GM18909 (cell line): ENCODE results near the gene MSL3B.
A peak's percentile ranks its signal among the peaks of the same experiment; 100 is the strongest.
"Not testable (repeated sequence)": the region's sequence is repeated elsewhere in the genome, so short reads cannot be mapped to it uniquely, and the experiment has no call there.

Experiments used
- ATAC-seq: cut with Tn5 transposase; IDR thresholded peaks from one replicate; pipeline ENCODE4 v1.9.1; 2021; ENCODE audit warnings: mild to moderate bottlenecking; ENCODE audit not compliant: unreplicated experiment, poor library complexity

MSL3B gene

GRCh38 chr2:233867993-233868532, at the start of gene MSL3B:
Gene MSL3B (minus strand): TSS chr2:233868386.
- ATAC-seq, result peak; percentile 78

GRCh38 chr2:233917116-233917515, 48.9 kb upstream of the MSL3B start, which contains the start of gene TRPM8:
Gene TRPM8 (plus strand): TSS chr2:233917373. CDS start chr2:233926538, 9,165 bp downstream.
- no peak for ATAC-seq

GRCh38 chr2:233915128-233915527, 46.9 kb upstream of the MSL3B start:
- no peak for ATAC-seq

- ATAC-seq, result no peak
Measured at GRCh38 chr2:233912691-233913423, 44.7 kb upstream of the MSL3B start.

DNA sequence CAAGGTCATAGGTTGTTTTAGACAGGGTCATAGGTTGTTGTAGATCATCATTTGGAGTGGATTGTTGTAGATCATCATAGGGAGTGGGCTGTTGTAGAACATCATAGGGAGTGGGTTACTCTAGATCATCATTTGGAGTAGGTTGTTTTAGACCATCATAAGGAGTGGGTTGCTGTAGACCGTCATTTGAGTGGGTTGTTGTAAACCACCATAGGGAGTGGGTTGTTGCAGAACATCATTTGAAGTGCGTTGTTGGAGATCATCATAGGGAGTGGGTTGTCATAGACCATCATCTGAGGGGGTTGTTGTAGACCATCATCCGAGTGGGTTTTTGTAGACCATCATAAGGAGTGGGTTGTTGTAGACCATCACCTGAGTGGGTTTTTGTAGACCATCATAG, 39.4 kb upstream of the MSL3B start:
- no peak for ATAC-seq

DNA sequence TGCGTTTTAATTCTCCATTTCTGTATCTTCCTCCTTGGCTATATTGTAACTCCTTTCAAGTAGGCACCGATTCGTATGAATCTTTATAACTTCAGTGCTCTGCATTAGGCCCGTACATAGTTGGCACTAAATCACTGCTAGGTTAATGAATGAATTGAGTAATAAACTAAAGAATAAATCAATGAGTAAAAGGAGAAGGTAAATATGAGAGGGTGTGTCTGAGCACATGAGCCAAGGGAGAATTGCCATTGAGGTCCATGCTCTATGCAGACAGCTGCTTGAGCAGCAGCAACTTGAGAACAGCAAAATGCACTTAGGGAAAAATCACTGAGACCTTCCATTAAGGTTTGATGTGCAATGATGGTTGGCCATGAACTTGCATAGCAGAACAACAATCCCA, 37.8 kb upstream of the MSL3B start:
- no peak for ATAC-seq

DNA sequence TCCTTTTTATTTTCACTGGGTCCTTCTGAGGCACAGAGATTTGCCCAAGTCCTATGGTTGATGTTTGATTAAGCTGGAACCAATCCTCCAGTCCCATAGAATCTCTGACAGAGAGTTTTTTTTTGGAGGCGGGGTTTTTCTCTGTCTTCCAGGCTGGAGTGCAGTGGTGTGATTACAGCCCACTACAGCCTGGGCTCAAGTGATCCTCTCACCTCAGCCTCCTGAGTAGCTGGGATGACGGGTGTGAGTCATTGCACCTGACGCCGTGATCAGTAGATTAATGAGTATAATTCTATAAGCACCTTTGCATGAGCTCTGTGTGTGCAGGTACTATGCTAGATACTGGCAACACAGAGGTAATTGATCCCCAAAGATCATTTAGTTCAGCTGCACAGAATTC, 33.7 kb upstream of the MSL3B start:
- no peak for ATAC-seq

DNA sequence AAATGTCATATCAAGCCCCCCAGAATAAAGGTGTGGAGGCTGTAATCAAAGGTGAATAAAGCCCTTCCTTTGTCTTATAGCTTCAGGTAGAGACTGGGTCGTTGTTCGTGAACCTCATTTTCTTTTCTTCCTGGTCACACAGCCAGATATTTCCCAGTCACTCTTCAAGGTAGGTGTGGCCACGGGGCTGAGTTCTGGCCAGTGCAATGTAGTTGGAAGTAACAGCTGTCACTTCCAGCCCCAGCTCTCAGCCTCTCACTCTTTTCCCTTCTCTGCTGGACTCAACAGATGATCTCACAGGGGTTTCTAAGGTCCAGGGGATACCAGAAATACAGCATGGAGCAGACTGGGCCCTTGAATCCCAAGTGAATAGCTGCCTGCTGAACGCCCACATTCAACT, 33.2 kb upstream of the MSL3B start:
- ATAC-seq, result no peak

DNA sequence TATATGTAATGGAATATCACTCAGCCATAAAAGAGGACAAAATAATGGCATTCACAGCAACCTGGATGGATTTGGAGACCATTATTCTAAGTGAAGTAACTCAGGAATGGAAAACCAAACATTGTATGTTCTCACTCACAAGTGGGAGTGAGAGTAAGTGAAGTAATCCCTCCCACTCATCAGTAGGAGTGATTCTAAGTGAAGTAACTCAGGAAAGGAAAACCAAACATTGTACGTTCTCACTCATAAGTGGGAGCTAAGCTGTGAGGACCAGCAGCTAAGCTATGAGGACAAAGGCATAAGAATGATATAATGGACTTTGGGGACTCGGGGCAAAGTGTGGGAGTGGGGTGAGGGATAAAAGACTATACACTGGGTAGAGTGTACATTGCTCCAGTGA, 28.1 kb upstream of the MSL3B start:
- ATAC-seq, result not testable (repeated sequence)

- no peak for ATAC-seq
Measured at GRCh38 chr2:233892793-233893192, 24.6 kb upstream of the MSL3B start.

DNA sequence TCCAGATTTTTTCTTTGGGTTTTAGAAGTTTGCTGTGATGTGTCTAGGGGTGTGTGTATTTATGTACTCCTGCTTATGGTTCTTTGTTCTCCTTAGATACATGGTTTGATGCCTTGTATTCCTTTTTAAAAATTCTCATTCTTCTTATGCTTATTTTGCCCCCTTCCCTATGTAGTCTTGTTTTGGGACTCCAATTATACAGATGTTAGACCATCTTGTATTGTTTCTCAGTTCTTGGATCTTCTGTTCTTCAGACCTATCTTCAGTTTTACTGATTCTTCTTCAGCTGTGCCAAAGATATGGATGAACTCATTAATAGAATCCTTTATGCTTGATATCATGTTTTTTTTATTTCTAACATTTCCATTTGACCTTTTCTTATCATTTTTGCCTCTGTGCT, 14.2 kb upstream of the MSL3B start:
- ATAC-seq, result no peak

DNA sequence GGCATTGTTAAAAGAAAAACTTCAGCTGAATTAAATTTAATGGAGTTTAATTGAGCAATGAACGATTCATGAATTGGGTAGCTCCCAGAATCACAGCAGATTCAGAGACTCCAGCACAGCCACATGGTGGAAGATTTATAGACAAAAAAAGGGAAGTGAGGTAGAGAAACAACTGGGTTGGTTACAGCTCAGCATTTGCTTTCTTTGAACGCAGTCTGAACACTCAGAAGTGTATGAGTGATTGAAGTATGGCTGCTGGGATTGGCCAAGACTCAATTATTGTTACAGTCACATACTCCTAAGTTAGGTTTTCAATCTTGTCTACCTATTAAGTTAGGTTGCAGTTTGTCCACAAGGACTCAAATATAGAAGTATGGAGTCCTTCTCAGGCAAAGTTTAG, 3.9 kb upstream of the MSL3B start:
- ATAC-seq, result not testable (repeated sequence)

DNA sequence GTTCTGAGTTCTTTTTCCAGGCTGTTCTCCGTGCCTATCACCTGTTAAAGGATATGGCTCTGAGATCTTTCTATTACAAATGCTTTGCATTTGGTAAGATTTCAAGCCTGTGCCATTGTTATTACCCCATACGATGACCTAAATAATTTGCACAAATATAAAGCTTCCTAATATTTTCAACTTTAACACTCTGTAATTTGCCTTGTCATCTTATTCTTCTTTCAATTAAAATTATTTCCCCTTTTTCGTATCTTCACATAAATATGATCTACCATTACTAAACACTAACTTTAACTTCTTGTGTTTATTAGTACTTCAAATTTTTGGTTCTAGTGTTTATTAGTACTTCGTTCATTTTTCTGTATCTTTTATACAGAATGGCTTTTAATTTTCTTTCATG, 3.2 kb upstream of the MSL3B start:
- no peak for ATAC-seq

GRCh38 chr2:233866479-233866878, 1.7 kb downstream of the MSL3B start:
- ATAC-seq, result no peak

DNA sequence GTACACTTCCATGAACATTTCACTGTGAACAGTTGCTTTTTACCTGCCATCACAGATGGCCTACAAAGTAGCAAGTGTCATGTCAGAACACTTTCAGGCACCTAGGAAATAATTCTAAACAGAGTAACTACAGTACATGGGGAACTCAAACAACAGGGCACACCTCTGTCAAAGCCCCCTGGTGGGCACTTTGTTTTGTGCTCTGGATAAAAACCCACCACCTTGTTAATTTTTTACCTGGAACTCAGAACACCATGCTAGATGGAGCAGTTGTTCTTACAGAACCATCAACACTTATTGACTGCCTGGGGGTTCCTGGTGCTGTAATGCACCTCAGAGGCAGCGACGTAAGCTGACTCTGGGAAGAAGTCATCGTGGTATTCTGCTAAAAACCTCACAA, 2.3 kb downstream of the MSL3B start:
- ATAC-seq, result no peak

DNA sequence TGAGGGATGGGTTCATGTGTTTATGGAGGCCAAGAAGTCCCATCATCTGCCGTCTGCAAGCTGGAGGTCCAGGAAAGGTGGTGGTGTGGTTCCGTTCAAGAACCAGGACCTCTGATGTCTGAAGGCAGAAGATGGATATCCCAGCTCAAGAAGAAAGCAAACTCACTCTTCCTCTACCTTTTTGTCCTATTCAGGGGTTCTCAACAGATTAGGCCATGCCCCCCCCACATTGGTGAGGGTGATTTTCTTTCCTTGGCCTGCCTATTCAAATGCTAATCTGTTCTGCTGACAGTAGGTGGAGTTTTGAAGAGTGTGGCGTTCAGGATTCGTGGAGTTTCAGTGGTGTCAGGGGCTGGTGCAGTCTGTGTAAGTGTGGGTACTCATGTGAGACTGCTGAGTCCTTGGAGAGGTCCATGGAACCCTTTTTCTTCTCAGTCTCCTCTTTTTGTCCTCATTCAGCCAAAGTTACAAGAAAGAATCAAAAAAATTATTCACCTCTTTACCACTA, 5.9 kb downstream of the MSL3B start:
- no peak for ATAC-seq

- no peak for ATAC-seq
Measured at GRCh38 chr2:233858331-233858730, 9.9 kb downstream of the MSL3B start.

GRCh38 chr2:233857511-233858141, 10.6 kb downstream of the MSL3B start:
- no peak for ATAC-seq

GRCh38 chr2:233856184-233856583, 12.0 kb downstream of the MSL3B start:
- no peak for ATAC-seq

GRCh38 chr2:233855345-233855744, 12.8 kb downstream of the MSL3B start:
- ATAC-seq, result no peak

DNA sequence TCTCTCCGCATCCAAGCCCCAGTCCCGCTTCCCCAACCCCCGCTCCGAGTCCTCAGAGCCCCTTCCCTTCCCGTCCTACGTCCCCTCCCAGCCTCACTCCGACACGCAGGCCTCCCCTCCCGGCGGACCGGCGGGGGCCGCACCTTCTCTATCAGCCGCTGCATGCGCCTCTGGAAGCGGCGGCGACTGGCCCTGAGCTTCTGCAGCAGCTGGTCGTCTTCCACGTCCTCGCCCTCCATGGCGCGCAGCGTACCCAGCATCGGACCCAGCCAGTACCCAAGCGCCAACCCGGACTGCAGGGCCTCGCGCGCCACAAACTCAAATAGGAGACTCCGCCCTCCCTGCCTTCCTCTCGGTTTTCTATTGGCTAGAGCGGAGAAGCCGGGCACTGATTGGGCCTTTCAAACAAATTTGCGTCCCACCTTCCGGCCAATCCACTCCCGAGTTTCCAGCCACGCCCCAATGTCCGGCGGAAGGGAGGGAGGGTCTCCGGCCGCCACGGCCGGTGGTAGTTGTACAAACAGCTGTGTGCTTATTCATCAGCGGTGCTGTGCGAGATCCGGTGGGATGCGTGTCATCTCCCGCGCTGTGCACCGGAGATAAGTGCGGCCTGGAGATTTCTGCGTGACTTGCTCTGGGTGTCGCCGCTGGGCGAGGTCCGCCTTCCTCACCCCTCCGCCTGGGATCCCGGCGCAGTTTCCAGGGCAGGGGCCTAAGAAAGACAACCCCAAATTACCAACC, 13.8 kb downstream of the MSL3B start, which contains the start of gene HJURP:
TSS of gene HJURP (minus strand) at position 295 of the 741 bp plus-strand sequence. CDS start at position 260, 35 bp downstream.
- ATAC-seq, result peak; percentile 96
